ENCODE results near the gene VGLL1. TPM values are rescaled to one million over a fixed set of nuclear protein-coding genes. Genes with fewer than 3 reads are reported as not detected.

Gene VGLL1
- polyA plus RNA-seq, 1 donor from 2014 or later, result not detected

DNA sequence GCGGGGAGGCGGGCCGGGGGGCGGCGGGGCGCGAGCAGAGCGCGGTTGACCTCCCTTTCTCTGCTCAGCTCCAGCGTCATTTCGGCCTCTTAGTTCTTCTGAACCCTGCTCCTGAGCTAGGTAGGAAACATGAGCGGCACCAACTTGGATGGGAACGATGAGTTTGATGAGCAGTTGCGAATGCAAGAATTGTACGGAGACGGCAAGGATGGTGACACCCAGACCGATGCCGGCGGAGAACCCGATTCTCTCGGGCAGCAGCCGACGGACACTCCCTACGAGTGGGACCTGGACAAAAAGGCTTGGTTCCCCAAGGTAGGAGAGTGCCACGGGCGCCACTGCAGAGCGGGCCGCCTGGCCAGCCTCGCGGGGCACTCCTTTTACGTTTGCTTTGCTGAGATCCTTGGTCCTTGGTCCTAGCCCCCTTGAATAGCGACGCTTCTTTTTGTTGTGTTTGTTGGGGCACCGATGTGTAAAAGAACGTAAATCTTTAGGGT, 34.4 kb upstream of the VGLL1 start, which contains the start of gene HTATSF1:
Gene HTATSF1 (plus strand): TSS at position 37 of the 497 bp plus-strand sequence. CDS start 93 bp downstream, at position 130.
- peak within 1 kb of the TSS; percentile 74 for H3K9ac ChIP-seq (ENCODE audit: low read length)
- no peaks in the 10 kb centered on the region for H3K9me2 ChIP-seq (ENCODE audit: insufficient read depth, low read length)
- no peaks in the 10 kb centered on the region for H3F3A ChIP-seq (ENCODE audit: insufficient read depth, low read length, poor library complexity, severe bottlenecking)
- H3K4me3 ChIP-seq (ENCODE audit: low read length), result peak within 1 kb of the TSS; percentile 88
- H3K27me3 ChIP-seq (ENCODE audit: insufficient read depth, low read depth, low read length), result no peaks in the 10 kb centered on the region
- peaks cover 22% of the 10 kb centered on the region for H3K79me2 ChIP-seq (replicated peaks; ENCODE audit: insufficient read depth, low read length)
- TF ChIP-seq SMC3 (conservative IDR thresholded peaks at IDR 0.05; ENCODE audit: poor library complexity) (no peak), RAD21 (conservative IDR thresholded peaks at IDR 0.05) (peak; percentile 20)
- peak within 1 kb of the TSS; percentile 59 for H3K4me2 ChIP-seq (ENCODE audit: low read length)
- H4K20me1 ChIP-seq (ENCODE audit: insufficient read depth), result no peaks in the 10 kb centered on the region
- peaks cover 5% of the 10 kb centered on the region for H3K36me3 ChIP-seq (ENCODE audit: insufficient read depth, low read length)
- H2AFZ ChIP-seq (ENCODE audit: low read depth, low read length), result peak within 1 kb of the TSS; percentile 76
- peak within 1 kb of the TSS; percentile 77 for H3K27ac ChIP-seq (ENCODE audit: low read length)
- H3K9me3 ChIP-seq (ENCODE audit: low read length), result no peaks in the 10 kb centered on the region

DNA sequence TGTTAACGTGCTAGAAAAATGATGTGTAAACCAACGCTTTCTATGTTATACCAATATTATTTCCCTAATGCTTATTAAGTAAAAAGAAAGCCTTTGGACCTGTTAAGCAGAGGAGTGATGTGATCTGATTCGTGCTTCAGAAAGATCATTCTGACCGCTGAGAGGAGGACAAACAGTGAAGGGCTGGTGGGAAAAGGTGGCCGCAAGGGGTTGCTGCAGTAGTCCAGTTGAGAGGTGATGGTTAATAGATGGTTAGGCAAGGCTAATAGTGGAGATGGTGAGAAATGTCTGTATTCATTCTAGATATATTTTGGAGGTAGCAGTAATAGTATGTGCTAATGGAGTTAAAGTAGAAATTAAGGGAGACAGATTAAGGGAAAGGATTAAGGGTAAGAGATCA, 12.9 kb upstream of the VGLL1 start:
- Histone ChIP-seq H3K79me2 (replicated peaks; ENCODE audit: insufficient read depth, low read length) (no peaks in the 10 kb centered on the region), H3K9me3 (ENCODE audit: low read length) (no peaks in the 10 kb centered on the region), H3K9ac (ENCODE audit: low read length) (no peak overlapping the region), H3K4me3 (ENCODE audit: low read length) (no peak overlapping the region), H4K20me1 (ENCODE audit: insufficient read depth) (no peaks in the 10 kb centered on the region), H3K27me3 (ENCODE audit: insufficient read depth, low read depth, low read length) (no peaks in the 10 kb centered on the region), H3K4me2 (ENCODE audit: low read length) (no peak overlapping the region), H3K36me3 (ENCODE audit: insufficient read depth, low read length) (no peaks in the 10 kb centered on the region), H3F3A (ENCODE audit: insufficient read depth, low read length, poor library complexity, severe bottlenecking) (no peaks in the 10 kb centered on the region), H2AFZ (ENCODE audit: low read depth, low read length) (no peak overlapping the region), H3K9me2 (ENCODE audit: insufficient read depth, low read length) (no peaks in the 10 kb centered on the region), H3K27ac (ENCODE audit: low read length) (no peak overlapping the region)
- TF ChIP-seq EP300 (conservative IDR thresholded peaks at IDR 0.05; ENCODE audit: poor library complexity, severe bottlenecking) (no peak), TAF1 (IDR thresholded peaks at IDR 0.05; ENCODE audit: low read depth) (no peak), SMC3 (conservative IDR thresholded peaks at IDR 0.05; ENCODE audit: poor library complexity) (no peak), POLR2AphosphoS5 (IDR thresholded peaks at IDR 0.05) (no peak), RAD21 (conservative IDR thresholded peaks at IDR 0.05) (no peak), MXI1 (conservative IDR thresholded peaks at IDR 0.05; ENCODE audit: poor library complexity, severe bottlenecking) (no peak), EZH2 (IDR thresholded peaks at IDR 0.05; ENCODE audit: borderline replicate concordance, insufficient read depth, low read length, poor library complexity, severe bottlenecking) (no peak)
- TF ChIP-seq, protein P1, sequence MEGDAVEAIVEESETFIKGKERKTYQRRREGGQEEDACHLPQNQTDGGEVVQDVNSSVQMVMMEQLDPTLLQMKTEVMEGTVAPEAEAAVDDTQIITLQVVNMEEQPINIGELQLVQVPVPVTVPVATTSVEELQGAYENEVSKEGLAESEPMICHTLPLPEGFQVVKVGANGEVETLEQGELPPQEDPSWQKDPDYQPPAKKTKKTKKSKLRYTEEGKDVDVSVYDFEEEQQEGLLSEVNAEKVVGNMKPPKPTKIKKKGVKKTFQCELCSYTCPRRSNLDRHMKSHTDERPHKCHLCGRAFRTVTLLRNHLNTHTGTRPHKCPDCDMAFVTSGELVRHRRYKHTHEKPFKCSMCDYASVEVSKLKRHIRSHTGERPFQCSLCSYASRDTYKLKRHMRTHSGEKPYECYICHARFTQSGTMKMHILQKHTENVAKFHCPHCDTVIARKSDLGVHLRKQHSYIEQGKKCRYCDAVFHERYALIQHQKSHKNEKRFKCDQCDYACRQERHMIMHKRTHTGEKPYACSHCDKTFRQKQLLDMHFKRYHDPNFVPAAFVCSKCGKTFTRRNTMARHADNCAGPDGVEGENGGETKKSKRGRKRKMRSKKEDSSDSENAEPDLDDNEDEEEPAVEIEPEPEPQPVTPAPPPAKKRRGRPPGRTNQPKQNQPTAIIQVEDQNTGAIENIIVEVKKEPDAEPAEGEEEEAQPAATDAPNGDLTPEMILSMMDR (IDR thresholded peaks at IDR 0.05; ENCODE audit: poor library complexity, severe bottlenecking), result no peak
- TF ChIP-seq, protein P2, sequence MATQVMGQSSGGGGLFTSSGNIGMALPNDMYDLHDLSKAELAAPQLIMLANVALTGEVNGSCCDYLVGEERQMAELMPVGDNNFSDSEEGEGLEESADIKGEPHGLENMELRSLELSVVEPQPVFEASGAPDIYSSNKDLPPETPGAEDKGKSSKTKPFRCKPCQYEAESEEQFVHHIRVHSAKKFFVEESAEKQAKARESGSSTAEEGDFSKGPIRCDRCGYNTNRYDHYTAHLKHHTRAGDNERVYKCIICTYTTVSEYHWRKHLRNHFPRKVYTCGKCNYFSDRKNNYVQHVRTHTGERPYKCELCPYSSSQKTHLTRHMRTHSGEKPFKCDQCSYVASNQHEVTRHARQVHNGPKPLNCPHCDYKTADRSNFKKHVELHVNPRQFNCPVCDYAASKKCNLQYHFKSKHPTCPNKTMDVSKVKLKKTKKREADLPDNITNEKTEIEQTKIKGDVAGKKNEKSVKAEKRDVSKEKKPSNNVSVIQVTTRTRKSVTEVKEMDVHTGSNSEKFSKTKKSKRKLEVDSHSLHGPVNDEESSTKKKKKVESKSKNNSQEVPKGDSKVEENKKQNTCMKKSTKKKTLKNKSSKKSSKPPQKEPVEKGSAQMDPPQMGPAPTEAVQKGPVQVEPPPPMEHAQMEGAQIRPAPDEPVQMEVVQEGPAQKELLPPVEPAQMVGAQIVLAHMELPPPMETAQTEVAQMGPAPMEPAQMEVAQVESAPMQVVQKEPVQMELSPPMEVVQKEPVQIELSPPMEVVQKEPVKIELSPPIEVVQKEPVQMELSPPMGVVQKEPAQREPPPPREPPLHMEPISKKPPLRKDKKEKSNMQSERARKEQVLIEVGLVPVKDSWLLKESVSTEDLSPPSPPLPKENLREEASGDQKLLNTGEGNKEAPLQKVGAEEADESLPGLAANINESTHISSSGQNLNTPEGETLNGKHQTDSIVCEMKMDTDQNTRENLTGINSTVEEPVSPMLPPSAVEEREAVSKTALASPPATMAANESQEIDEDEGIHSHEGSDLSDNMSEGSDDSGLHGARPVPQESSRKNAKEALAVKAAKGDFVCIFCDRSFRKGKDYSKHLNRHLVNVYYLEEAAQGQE (IDR thresholded peaks at IDR 0.05; ENCODE audit: borderline replicate concordance), result no peak

Data from neural cell (in vitro differentiated cells).